Measurements from ENCODE around the gene ANO1.

GRCh38 chr11:70210051-70210501 lies 132.0 kb downstream of the ANO1 start:
- TF ChIP-seq NRF1 (IDR thresholded peaks at IDR 0.05; ENCODE audit: low read depth, low read length) (no peak), ELF1 (IDR thresholded peaks at IDR 0.05) (no peak), IRF3 (IDR thresholded peaks at IDR 0.05; ENCODE audit: low read depth, low read length) (no peak), EZH2phosphoT487 (IDR thresholded peaks at IDR 0.05; ENCODE audit: borderline replicate concordance, low read depth) (no peak), CHD2 (IDR thresholded peaks at IDR 0.05; ENCODE audit: low read length, partially characterized antibody) (no peak), CTCF (IDR thresholded peaks at IDR 0.05) (no peak), USF2 (IDR thresholded peaks at IDR 0.05; ENCODE audit: borderline replicate concordance, low read depth, low read length) (no peak), NFIC (IDR thresholded peaks at IDR 0.05; ENCODE audit: borderline replicate concordance) (no peak), MXI1 (IDR thresholded peaks at IDR 0.05; ENCODE audit: low read depth, low read length) (no peak), USF1 (IDR thresholded peaks at IDR 0.05; ENCODE audit: borderline replicate concordance, low read depth) (no peak), REST (IDR thresholded peaks at IDR 0.05; ENCODE audit: low read depth, low read length) (no peak), RAD21 (IDR thresholded peaks at IDR 0.05; ENCODE audit: low read length) (no peak), RFX5 (IDR thresholded peaks at IDR 0.05; ENCODE audit: low read length) (no peak), GATA2 (CRISPR knock-in tag; IDR thresholded peaks at IDR 0.05) (no peak)
